Loucy (cell line): Measurements from ENCODE around the gene NPTN.

Experiments
- H2AFZ ChIP-seq: fragments of 200-600 bp; sonication (generic); 2 replicates; pipeline ENCODE4 v1.6.0; 2016; ENCODE audit warnings: antibody characterized with exemption, mild to moderate bottlenecking, low read length, moderate library complexity
- H3F3A ChIP-seq: fragments of 200-600 bp; 2 replicates; pipeline ENCODE4 v1.6.0; 2016; ENCODE audit warnings: antibody characterized with exemption, low read depth, mild to moderate bottlenecking
- H3K27me3 ChIP-seq: fragments of 200-600 bp; sonication (generic); 2 replicates; pipeline ENCODE4 v1.6.1; 2014; ENCODE audit warnings: low read length, mild to moderate bottlenecking; ENCODE audit not compliant: insufficient read depth, poor library complexity, severe bottlenecking
- H3K36me3 ChIP-seq: fragments of 200-600 bp; sonication (generic); 2 replicates; pipeline ENCODE4 v1.6.1; 2016; ENCODE audit warnings: low read length; ENCODE audit not compliant: insufficient read depth
- H3K4me1 ChIP-seq: fragments of 200-600 bp; sonication (generic); 2 replicates; pipeline ENCODE4 v1.5.1; 2014; ENCODE audit warnings: low read length, mild to moderate bottlenecking; ENCODE audit not compliant: insufficient read depth, poor library complexity, severe bottlenecking
- H3K4me2 ChIP-seq: fragments of 200-600 bp; sonication (generic); 2 replicates; pipeline ENCODE4 v1.6.0; 2014; ENCODE audit warnings: antibody characterized with exemption, low read length, low read depth, mild to moderate bottlenecking; ENCODE audit not compliant: poor library complexity, severe bottlenecking
- H3K4me3 ChIP-seq: fragments of 200-600 bp; sonication (generic); 2 replicates; pipeline ENCODE4 v1.5.1; 2014; ENCODE audit warnings: low read length, mild to moderate bottlenecking, mixed read lengths; ENCODE audit not compliant: poor library complexity, severe bottlenecking
- H3K79me2 ChIP-seq: fragments of 200-600 bp; sonication (generic); 2 replicates; pipeline ENCODE4 v1.6.1; 2014; ENCODE audit warnings: low read length; ENCODE audit not compliant: insufficient read depth
- H3K9ac ChIP-seq: fragments of 200-600 bp; sonication (generic); 2 replicates; pipeline ENCODE4 v1.6.0; 2014; ENCODE audit warnings: mild to moderate bottlenecking, low read depth, low read length, moderate library complexity; ENCODE audit not compliant: poor library complexity, severe bottlenecking
- H3K9me2 ChIP-seq: fragments of 200-600 bp; sonication (generic); replicated peaks from 2 replicates; pipeline ENCODE4 v1.6.1; 2016; ENCODE audit warnings: low read depth, low read length, mixed read lengths
- H3K9me3 ChIP-seq: fragments of 200-600 bp; sonication (generic); 2 replicates; pipeline ENCODE4 v1.6.1; 2014; ENCODE audit warnings: mild to moderate bottlenecking, antibody characterized with exemption, low read length, low read depth; ENCODE audit not compliant: insufficient read depth
- H4K20me1 ChIP-seq: fragments of 200-600 bp; sonication (generic); 2 replicates; pipeline ENCODE4 v1.6.0; 2014; ENCODE audit warnings: antibody characterized with exemption, low read length, mild to moderate bottlenecking; ENCODE audit not compliant: insufficient read depth, poor library complexity, severe bottlenecking
- EZH2phosphoT487 ChIP-seq: fragments of 200-600 bp; IDR thresholded peaks from 2 replicates; pipeline ENCODE4 v1.6.1; 2018; ENCODE audit warnings: antibody characterized with exemption, mild to moderate bottlenecking, moderate library complexity, borderline replicate concordance
- TF ChIP-seq, protein P1 (sequence below): fragments of 200-600 bp; sonication (generic); conservative IDR thresholded peaks from 2 replicates; pipeline ENCODE4 v1.5.1; 2014; ENCODE audit warnings: mild to moderate bottlenecking, antibody characterized with exemption, low read length

The NPTN gene

GRCh38 chr15:73590263-73590662, 42.9 kb downstream of the NPTN start:
- Histone ChIP-seq H3K79me2 (peaks cover 19% of the 10 kb centered on the region; the same call in 1 of the 2 replicates), H3K9me3 (no peaks in the 10 kb centered on the region), H3K9me2 (no peaks in the 10 kb centered on the region), H3K4me3 (no peak overlapping the region), H4K20me1 (peaks cover 2% of the 10 kb centered on the region), H2AFZ (no peak overlapping the region), H3K27me3 (no peaks in the 10 kb centered on the region), H3K4me2 (no peak overlapping the region), H3K36me3 (peaks cover 60% of the 10 kb centered on the region; the same call in 1 of the 2 replicates), H3F3A (no peaks in the 10 kb centered on the region), H3K4me1 (no peaks in the 10 kb centered on the region), H3K9ac (no peak overlapping the region)
- TF ChIP-seq EZH2phosphoT487 = no peak
- TF ChIP-seq, protein P1, sequence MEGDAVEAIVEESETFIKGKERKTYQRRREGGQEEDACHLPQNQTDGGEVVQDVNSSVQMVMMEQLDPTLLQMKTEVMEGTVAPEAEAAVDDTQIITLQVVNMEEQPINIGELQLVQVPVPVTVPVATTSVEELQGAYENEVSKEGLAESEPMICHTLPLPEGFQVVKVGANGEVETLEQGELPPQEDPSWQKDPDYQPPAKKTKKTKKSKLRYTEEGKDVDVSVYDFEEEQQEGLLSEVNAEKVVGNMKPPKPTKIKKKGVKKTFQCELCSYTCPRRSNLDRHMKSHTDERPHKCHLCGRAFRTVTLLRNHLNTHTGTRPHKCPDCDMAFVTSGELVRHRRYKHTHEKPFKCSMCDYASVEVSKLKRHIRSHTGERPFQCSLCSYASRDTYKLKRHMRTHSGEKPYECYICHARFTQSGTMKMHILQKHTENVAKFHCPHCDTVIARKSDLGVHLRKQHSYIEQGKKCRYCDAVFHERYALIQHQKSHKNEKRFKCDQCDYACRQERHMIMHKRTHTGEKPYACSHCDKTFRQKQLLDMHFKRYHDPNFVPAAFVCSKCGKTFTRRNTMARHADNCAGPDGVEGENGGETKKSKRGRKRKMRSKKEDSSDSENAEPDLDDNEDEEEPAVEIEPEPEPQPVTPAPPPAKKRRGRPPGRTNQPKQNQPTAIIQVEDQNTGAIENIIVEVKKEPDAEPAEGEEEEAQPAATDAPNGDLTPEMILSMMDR = no peak

DNA sequence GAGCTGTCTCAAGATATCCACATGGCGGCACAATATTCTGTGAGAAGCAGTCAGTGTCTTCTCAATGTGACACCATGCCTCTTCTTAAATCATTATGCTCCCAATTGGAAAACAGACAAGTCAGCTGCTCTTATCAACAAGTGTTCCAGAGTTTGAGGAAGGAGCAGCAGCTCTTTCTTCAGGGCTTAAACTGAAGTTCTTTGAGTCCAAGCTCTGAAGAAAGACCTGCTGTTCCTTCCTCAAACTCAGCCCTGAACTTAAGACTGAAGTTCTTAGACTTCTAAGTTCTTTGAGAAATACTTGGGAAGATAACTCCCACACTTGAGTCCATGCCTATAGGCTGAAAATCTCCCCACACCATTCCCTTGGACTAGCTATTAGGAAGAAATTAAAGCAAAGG, 43.4 kb downstream of the NPTN start:
- H3K9ac ChIP-seq = no peak overlapping the region
- H4K20me1 ChIP-seq = no peaks in the 10 kb centered on the region
- H3K4me3 ChIP-seq = no peak overlapping the region
- no peaks in the 10 kb centered on the region for H3K27me3 ChIP-seq
- TF ChIP-seq, protein P1 = no peak
- no peak for TF ChIP-seq EZH2phosphoT487
- H3F3A ChIP-seq = no peaks in the 10 kb centered on the region
- H3K4me2 ChIP-seq = no peak overlapping the region
- H3K9me3 ChIP-seq = no peaks in the 10 kb centered on the region
- H3K9me2 ChIP-seq = no peaks in the 10 kb centered on the region
- no peaks in the 10 kb centered on the region for H3K4me1 ChIP-seq
- H3K36me3 ChIP-seq = peaks cover 65% of the 10 kb centered on the region; the same call in 1 of the 2 replicates
- H3K79me2 ChIP-seq = peaks cover 14% of the 10 kb centered on the region; the same call in 1 of the 2 replicates
- H2AFZ ChIP-seq = no peak overlapping the region

GRCh38 chr15:73585871-73586654, 47.1 kb downstream of the NPTN start:
- H3K9me3 ChIP-seq = no peaks in the 10 kb centered on the region
- no peaks in the 10 kb centered on the region for H3K27me3 ChIP-seq
- no peaks in the 10 kb centered on the region for H3K79me2 ChIP-seq
- H3K9me2 ChIP-seq = no peaks in the 10 kb centered on the region
- no peaks in the 10 kb centered on the region for H4K20me1 ChIP-seq
- H2AFZ ChIP-seq = no peak overlapping the region
- TF ChIP-seq, protein P1 = no peak
- no peak for TF ChIP-seq EZH2phosphoT487
- no peak overlapping the region for H3K4me2 ChIP-seq
- H3K4me1 ChIP-seq = no peaks in the 10 kb centered on the region
- no peaks in the 10 kb centered on the region for H3F3A ChIP-seq
- H3K36me3 ChIP-seq = peaks cover 88% of the 10 kb centered on the region; the same call in 1 of the 2 replicates
- no peak overlapping the region for H3K4me3 ChIP-seq
- no peak overlapping the region for H3K9ac ChIP-seq
